KMS-11 (cell line): Measurements from ENCODE around the gene ZNF385B.

ENCODE experiments used
- H2AFZ ChIP-seq: fragments of 200-600 bp; sonication (generic); 2 replicates; pipeline ENCODE4 v1.6.1; 2016; ENCODE audit warnings: antibody characterized with exemption, mixed run types, low read depth
- H3K27ac ChIP-seq: fragments of 200-600 bp; sonication (generic); 2 replicates; pipeline ENCODE4 v1.6.1; 2016; ENCODE audit warnings: mild to moderate bottlenecking, mixed run types
- H3K27me3 ChIP-seq: fragments of 200-600 bp; sonication (generic); 2 replicates; pipeline ENCODE4 v1.6.1; 2017; ENCODE audit warnings: mild to moderate bottlenecking, low read depth, mixed run types, moderate library complexity; ENCODE audit not compliant: insufficient read depth
- H3K36me3 ChIP-seq: fragments of 200-600 bp; sonication (generic); 2 replicates; pipeline ENCODE4 v1.6.1; 2017; ENCODE audit warnings: mild to moderate bottlenecking, mixed run types; ENCODE audit not compliant: insufficient read depth
- H3K4me1 ChIP-seq: fragments of 200-600 bp; sonication (generic); 2 replicates; pipeline ENCODE4 v1.6.1; 2016; ENCODE audit warnings: mild to moderate bottlenecking, low read depth, mixed run types; ENCODE audit not compliant: poor library complexity, severe bottlenecking
- H3K4me2 ChIP-seq: fragments of 200-600 bp; sonication (generic); 2 replicates; pipeline ENCODE4 v1.7.0; 2016; ENCODE audit warnings: mild to moderate bottlenecking, mixed run types
- H3K4me3 ChIP-seq: fragments of 200-600 bp; sonication (generic); IDR thresholded peaks from 2 replicates; pipeline ENCODE4 v1.6.1; 2017; ENCODE audit warnings: low read depth, low read length, mixed read lengths; ENCODE audit not compliant: insufficient read depth
- H3K79me2 ChIP-seq: fragments of 200-600 bp; sonication (generic); 2 replicates; pipeline ENCODE4 v1.6.1; 2016; ENCODE audit warnings: low read depth, mixed run types; ENCODE audit not compliant: insufficient read depth
- H3K9ac ChIP-seq: fragments of 200-600 bp; sonication (generic); 2 replicates; pipeline ENCODE4 v1.6.1; 2016; ENCODE audit warnings: mild to moderate bottlenecking, mixed run types
- H4K20me1 ChIP-seq: fragments of 200-600 bp; sonication (generic); 2 replicates; pipeline ENCODE4 v1.6.1; 2016; ENCODE audit warnings: mild to moderate bottlenecking, mixed run types; ENCODE audit not compliant: insufficient read depth
- CTCF ChIP-seq: fragments of 200-600 bp; sonication (generic); conservative IDR thresholded peaks from 2 replicates; pipeline ENCODE4 v1.6.1; 2017; ENCODE audit warnings: low read depth, mild to moderate bottlenecking, antibody characterized with exemption, low read length, moderate library complexity, mixed read lengths

Gene ZNF385B

GRCh38 chr2:179561702-179562101 lies 299.7 kb downstream of the ZNF385B start:
- no peak overlapping the region for H3K27ac ChIP-seq
- no peaks in the 10 kb centered on the region for H3K36me3 ChIP-seq
- H4K20me1 ChIP-seq: no peaks in the 10 kb centered on the region
- H2AFZ ChIP-seq: no peak overlapping the region
- H3K27me3 ChIP-seq: no peaks in the 10 kb centered on the region
- H3K4me1 ChIP-seq: no peaks in the 10 kb centered on the region
- H3K9ac ChIP-seq: no peak overlapping the region
- H3K4me3 ChIP-seq: no peak overlapping the region
- no peak overlapping the region for H3K4me2 ChIP-seq
- no peak for TF ChIP-seq CTCF
- H3K79me2 ChIP-seq: no peaks in the 10 kb centered on the region

- Histone ChIP-seq H3K9ac (no peak overlapping the region), H3K4me2 (no peak overlapping the region), H3K27ac (no peak overlapping the region), H3K4me1 (no peaks in the 10 kb centered on the region), H3K4me3 (no peak overlapping the region), H2AFZ (no peak overlapping the region), H4K20me1 (no peaks in the 10 kb centered on the region), H3K79me2 (no peaks in the 10 kb centered on the region), H3K36me3 (no peaks in the 10 kb centered on the region), H3K27me3 (no peaks in the 10 kb centered on the region)
- TF ChIP-seq CTCF: no peak
Observed at GRCh38 chr2:179560257-179560735, 301.1 kb downstream of the ZNF385B start.

GRCh38 chr2:179559108-179559806 lies 302.2 kb downstream of the ZNF385B start:
- no peaks in the 10 kb centered on the region for H4K20me1 ChIP-seq
- no peak overlapping the region for H3K4me3 ChIP-seq
- no peaks in the 10 kb centered on the region for H3K79me2 ChIP-seq
- H3K9ac ChIP-seq: no peak overlapping the region
- no peaks in the 10 kb centered on the region for H3K27me3 ChIP-seq
- H3K4me1 ChIP-seq: no peaks in the 10 kb centered on the region
- TF ChIP-seq CTCF: no peak
- H3K27ac ChIP-seq: no peak overlapping the region
- no peak overlapping the region for H2AFZ ChIP-seq
- no peaks in the 10 kb centered on the region for H3K36me3 ChIP-seq
- H3K4me2 ChIP-seq: no peak overlapping the region

GRCh38 chr2:179558010-179558934 lies 303.1 kb downstream of the ZNF385B start:
- TF ChIP-seq CTCF: no peak
- no peaks in the 10 kb centered on the region for H3K36me3 ChIP-seq
- no peaks in the 10 kb centered on the region for H3K79me2 ChIP-seq
- no peak overlapping the region for H3K27ac ChIP-seq
- no peak overlapping the region for H3K4me2 ChIP-seq
- H3K4me3 ChIP-seq: no peak overlapping the region
- H3K4me1 ChIP-seq: no peaks in the 10 kb centered on the region
- H2AFZ ChIP-seq: no peak overlapping the region
- no peak overlapping the region for H3K9ac ChIP-seq
- no peaks in the 10 kb centered on the region for H4K20me1 ChIP-seq
- no peaks in the 10 kb centered on the region for H3K27me3 ChIP-seq
